ENCODE measurements around the gene NPDC1. TPM values are rescaled to one million over a fixed set of nuclear protein-coding genes. Genes with fewer than 3 reads are reported as not detected.

The NPDC1 gene
- total and polyA plus RNA-seq, 2 of the 8 experiments (the other 6 are each of a cell fraction or from before 2014, with no cell fraction given), result 26.2 to 44.1 TPM

DNA sequence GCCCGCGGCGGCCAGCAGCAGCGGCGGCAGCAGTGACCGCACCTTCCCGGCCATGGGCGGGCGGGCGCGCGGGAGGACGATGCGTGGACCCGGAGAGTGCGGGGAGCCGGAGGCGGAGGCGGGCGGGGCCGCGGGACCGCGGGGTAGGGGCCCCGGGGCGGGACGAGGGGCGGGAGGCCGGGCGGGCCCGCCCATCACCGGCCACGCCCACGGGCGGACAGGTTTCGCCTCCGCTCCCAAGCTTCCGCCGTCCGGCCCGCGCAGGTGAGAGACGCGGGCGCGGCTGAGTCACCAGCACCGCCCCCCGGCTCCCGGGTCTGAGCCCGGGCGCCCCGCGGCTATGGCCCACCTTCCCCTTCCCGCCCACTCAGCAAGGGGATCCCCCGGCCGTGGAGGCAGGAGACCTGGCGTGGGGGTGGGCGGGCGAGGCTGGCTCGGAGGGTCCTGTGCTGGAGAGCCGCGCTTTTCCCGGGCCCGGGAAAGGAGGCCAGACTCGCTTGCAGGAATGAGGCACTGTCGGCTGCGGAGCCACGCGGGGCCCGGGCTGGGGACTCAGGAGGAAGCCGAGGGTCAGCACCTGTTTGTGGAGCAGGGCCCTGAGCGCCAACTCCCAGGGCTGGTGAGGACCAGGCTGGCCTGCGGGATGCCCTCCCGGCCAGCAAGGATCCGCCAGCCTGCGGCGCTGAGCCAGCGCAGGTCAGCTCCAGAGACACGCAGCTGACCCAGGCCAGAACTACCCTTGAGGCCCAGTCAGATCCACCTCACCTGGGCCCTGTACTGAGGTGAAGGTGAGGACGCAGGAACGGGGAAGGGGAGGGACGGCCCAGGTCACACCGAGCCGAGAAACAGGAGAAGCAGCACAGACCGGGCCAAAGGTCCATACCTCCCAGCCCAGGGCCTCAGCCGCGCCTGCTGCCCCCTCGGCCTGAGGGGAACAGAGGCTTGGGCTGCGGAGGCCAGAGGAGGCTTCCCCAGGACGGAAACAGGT is 8.3 kb upstream of the NPDC1 start, which contains the start of gene ENTPD2 (continued):
- TF ChIP-seq RXRA (IDR thresholded peaks at IDR 0.05; ENCODE audit: insufficient read depth, low read depth, low read length), result no peak
- 0 out of 2 replicates have a peak, but pooled peaks have one; percentile 20 for TF ChIP-seq PHF8 (conservative IDR thresholded peaks at IDR 0.05; ENCODE audit: low read depth, low read length)
- no peak for TF ChIP-seq KDM1A (IDR thresholded peaks at IDR 0.05; ENCODE audit: borderline replicate concordance, low read length)
- peak; percentile 55 for TF ChIP-seq KDM4A (IDR thresholded peaks at IDR 0.05; ENCODE audit: low read depth, low read length, severe bottlenecking)
- TF ChIP-seq, protein P1, sequence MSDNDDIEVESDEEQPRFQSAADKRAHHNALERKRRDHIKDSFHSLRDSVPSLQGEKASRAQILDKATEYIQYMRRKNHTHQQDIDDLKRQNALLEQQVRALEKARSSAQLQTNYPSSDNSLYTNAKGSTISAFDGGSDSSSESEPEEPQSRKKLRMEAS (IDR thresholded peaks at IDR 0.05), result 0 out of 2 replicates have a peak, but pooled peaks have one; percentile 37
- TF ChIP-seq TAF1 (IDR thresholded peaks at IDR 0.05; ENCODE audit: low read depth, low read length), result no peak
